ENCODE measurements around the gene PSMC6. TPM values are rescaled to one million over a fixed set of nuclear protein-coding genes. Genes with fewer than 3 reads are reported as not detected.

The PSMC6 gene
- total RNA-seq, result 100 to 1,000 TPM; 118 to 122 TPM

DNA sequence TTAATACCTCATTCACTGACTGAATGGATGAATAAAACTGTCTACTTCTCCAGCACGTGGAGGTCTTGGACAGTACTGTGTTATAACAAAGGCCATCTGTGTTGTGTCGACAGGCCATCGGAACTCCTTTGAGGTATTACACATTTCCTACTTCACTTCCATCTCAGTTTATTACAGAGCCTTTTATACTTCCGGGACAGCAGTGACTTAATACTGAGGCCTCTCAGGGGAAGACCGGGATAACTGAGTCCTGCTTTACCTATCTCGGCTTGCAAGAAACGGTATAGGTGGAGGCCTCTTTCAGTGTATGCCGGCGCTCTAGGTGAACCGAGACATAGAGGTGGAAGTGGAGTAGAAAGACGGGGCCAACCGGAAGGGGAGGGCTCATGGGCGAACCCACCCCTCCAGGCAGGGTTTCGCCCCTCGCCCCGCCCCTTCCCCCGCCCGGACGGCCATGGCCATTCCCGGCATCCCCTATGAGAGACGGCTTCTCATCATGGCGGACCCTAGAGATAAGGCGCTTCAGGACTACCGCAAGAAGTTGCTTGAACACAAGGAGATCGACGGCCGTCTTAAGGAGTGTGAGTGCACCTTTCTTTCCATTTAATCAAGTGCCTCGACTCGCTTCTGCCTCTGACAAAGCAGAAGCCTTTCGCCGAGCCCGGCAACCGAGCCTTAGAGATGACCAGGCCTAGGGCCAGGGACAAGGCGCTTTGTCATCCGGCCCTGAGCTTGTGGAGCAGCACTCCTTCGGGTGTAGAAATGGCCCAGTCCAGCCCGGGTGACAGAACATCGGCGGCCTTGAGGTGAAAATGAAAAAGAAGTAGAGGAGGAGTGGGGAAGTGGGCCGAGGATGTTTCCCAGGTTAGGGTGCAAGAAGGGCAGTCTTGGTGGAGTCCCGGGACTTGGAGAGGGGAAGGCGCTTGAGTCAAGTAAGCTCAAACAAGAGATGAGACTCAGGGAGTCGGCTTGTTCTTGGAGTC is at the start of gene PSMC6:
Gene PSMC6, plus strand, starts transcription at position 477 of the 983 bp plus-strand sequence. Its CDS starts 20 bp downstream, at position 497.
- ChIA-PET POLR2A (interaction anchor here (1.0 to 1.3 kb wide), 2 partner anchors 11 to 23 kb away, joined by 4 to 7 read pairs; partner anchors contain the start of genes ERO1A and STYX), CTCF (no interaction called here)

DNA sequence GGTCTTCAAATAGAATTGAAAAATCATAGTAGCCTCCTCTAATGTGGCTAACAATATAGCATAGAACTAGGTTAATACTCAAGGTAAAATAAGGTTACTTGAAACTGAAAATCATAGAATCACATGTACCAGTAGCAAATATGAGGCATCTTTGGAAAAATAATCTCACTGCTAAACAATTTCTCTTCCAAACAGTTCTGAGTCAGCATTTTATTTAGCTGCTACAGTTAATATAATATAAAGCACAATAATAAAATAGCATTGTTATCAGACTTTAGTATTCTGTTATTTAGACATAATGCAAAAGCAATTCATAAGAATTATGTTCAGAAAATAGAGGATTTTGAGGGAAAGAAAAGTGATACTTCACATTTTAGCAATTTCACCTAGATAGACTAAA is 46.7 kb upstream of the PSMC6 start:
- CTCF ChIA-PET, result no interaction called here
- POLR2A ChIA-PET, result interaction anchor here (0.6 kb wide), 1 partner anchor 14 kb away, joined by 3 read pairs; no protein-coding TSS in a partner anchor

DNA sequence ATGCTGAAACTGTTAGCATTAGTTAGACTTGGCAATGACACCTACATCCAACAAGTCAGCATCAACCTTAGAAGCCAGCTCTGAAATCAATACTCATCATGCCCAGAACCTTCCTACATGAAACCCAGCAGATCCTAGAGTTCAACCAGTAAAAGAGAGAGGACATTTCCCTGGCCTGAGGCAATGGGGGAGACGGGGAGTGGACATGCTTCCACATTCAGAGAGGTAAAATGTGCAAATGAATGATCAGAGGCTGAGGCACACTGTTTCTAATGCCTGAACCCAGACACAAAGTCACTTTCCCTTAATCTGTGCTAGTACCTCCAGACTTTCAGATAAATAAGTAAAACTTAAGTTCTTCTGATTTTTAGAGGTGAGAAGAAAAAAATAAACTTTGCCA is 46.2 kb upstream of the PSMC6 start:
- POLR2A ChIA-PET, result interaction anchor here (0.6 kb wide), 1 partner anchor 15 kb away, joined by 3 read pairs; no protein-coding TSS in a partner anchor
- CTCF ChIA-PET, result no interaction called here

DNA sequence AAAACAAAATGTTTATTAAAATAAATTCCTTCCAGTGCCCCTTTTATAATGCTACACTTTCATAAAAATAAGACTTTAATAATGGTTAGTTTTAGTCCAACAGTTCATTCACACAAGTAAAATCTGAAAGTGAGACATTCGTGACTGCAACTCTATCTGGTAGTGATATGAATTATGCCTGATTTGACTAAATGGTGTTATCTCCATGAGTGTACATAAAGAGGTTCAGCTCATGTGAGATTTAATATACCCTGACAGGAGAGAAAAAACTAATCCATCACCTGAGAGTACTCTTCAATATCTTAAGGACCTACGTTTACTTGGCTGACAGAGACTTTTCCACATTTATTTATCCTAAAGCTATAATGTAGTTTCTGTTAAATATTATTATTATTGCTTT is 45.7 kb upstream of the PSMC6 start:
- ChIA-PET CTCF (no interaction called here), POLR2A (no interaction called here)

DNA sequence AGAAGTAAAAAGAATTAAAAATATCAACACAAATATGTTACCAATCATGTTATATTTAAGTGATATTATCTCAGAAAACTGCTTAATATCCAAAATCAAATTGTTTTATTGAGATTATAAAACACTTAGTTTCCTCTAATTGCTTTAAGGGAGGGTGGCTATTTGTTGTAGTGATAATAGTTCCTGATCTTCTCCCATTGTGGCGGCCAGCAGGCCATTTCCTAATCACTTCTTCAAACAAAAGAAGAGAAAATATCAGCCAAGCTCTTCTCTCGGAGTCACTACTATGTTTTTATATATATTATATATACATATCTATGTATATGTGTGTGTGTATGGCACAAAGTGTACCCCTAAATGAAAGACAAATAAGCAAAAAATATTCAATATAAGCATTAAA is 43.1 kb upstream of the PSMC6 start:
- POLR2A ChIA-PET, result no interaction called here
- CTCF ChIA-PET, result no interaction called here

DNA sequence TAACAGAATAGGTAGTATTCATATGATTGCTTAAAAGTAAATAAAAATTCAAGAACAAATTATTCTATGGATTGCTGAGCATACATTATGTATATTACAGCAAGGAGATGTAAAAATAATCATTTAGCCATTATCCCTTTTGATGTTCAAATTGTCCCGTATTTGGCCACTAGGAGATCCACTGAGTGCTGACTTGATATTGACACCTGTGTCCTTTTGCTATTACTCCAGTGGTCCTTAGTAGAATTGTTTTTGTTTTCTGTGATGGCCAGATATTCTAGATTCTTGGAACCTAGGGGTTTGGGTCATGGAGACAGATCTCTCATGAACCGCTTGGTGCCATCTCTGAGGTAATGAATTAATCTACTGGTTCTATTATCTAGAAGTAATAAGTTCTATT is 28.4 kb upstream of the PSMC6 start:
- ChIA-PET POLR2A (no interaction called here), CTCF (no interaction called here)

DNA sequence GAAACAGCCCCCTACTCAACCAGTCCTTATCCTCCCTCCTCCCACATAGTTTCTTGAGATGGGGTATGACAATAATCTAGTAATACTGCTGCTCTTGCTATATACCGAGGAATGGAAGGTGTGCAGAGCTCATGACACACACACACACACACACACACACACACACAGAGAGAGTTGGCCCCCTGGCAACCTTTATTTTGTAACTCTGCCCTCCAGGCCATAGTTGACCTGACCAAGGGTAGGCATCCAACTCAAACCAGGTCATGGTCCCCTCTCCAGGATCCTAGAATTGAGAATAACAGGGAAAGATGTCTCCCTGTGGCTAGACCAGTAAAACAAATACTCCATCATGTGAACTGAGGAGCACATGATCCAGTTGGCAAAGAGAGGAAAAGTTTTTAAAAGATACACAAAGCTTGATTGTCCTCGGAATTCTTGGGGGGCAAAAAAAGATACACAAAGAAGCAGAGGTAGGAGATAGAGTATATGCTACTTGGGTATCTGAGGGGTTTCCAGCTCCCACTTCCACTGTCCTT is 22.9 kb upstream of the PSMC6 start:
- ChIA-PET CTCF (interaction anchor here (0.6 kb wide), 1 partner anchor 242 kb away, joined by 3 read pairs; no protein-coding TSS in a partner anchor), POLR2A (no interaction called here)

DNA sequence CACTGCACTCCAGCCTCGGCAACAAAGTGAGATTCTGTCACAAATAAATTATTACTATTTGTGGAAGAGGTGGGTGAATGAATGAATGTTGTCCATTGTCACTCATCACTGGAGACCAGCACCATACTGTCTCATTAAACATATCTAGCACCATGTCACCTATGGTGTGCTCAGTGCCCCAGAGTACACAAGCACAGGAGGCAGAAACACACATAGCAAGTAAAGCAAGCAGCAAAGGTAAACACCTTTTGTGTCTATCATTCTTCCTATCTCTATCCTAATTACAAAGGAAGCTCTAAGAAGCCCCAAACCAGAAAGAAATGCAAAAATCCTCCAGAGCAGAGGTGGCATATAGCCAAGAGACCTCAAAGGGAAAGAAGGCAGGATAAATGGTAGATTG is 20.8 kb upstream of the PSMC6 start:
- POLR2A ChIA-PET, result no interaction called here
- CTCF ChIA-PET, result interaction anchor here (1.2 kb wide), 1 partner anchor 14 kb away, joined by 3 read pairs; no protein-coding TSS in a partner anchor

DNA sequence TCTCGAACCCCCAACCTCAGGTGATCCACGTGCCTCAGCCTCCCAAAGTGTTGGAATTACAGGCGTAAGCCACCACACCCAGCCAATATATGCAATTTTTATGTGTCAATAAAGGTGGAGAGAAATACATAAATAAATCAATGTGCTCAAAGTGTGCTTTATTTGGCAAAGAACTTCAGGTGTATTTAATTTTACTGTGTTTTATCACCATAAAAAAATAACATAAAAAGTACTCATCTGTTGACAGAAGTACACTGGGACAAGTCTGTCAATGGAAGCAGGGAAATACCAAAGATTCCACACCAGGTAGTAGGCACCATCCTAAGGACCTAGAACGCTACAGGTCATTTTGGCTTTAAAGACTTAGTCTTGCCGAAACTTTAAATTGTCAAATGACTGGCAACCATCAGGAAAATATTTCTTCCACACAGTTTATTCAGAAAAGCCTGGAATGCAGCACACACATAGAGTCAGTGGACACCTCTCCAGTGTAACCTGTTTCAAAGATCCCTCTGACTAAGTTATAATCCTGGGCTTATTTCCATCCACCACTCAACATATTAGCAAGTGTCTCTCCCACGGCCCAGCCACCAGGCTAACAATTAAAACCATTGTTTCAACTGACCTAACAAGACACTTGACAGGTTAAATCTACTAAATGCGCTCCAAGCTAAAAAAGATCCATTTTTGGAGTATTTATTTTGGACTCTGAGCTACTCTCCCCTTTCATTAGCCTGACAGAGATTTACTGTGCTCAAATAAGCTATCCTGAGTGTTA is 15.8 kb upstream of the PSMC6 start:
- ChIA-PET POLR2A (no interaction called here), CTCF (no interaction called here)

DNA sequence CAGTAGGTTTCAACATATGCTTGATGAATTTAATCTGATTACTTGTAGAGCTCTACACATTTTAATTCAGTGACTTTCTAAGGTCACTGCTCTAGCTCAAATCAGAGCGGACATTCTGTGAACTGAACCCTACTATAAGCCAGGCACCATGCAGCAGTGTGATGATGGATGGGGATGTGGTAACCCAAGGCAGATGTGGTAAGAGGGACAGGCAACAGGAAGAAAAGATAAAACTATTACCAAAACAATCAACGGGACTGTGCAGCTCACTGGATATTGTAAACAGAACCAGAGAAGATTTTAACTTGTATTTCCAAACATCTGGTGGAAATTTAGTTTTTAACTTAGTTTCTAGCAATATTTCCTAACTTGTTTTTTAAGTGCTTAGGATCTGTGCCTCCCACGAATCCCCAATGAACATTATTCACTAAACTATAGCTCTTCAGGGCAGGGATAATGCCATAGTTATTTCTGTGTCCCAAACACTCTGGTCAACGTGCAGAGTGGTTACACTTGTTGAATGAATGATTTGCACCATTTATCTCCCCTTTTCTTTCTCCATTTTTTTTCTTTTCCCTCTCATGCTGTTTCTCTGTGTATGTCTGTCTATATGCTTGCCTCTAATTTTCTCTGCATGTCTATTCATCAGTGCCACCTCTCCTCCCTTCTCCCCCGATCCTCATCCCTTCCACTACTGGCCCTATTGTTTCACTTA is 14.6 kb upstream of the PSMC6 start:
- CTCF ChIA-PET, result interaction anchor here (0.6 kb wide), 1 partner anchor 388 kb away, joined by 3 read pairs; no protein-coding TSS in a partner anchor
- POLR2A ChIA-PET, result no interaction called here

DNA sequence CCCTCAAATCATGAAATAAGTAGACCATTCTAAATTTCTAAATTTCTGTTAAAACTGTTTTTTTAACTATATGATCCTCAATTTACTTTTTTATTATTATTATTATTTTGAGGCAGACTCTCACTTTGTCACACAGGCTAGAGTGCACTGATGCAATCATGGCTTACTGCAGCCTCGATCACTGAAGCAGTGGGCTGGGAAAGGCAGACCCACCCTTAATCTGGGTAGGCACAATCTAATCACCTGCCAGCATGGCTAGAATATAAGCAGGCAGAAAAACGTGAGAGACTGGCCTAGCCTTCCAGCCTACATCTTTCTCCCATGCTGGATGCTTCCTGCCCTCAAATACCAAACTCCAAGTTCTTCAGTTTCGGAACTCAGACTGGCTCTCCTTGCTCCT is 14.0 kb upstream of the PSMC6 start:
- ChIA-PET CTCF (no interaction called here), POLR2A (no interaction called here)

DNA sequence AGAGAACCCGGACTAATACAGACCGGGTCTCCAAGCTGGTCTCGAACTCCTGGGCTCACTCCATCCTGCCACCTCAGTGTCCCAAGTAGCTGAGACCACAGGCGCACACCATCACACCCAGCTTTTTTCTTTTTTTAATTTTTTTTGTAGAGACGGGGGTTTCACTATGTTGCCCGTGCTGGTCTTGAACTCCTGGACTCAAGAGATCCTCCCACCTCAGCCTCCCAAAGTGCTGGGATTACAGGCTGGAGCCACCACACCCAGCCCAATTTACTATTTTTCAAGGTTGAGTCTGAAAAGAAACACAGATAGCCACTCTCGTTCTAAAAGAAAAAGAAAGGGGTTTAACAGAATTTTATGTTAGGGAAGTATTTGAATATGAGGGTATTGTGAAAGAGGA is 13.5 kb upstream of the PSMC6 start:
- ChIA-PET CTCF (no interaction called here), POLR2A (no interaction called here)

DNA sequence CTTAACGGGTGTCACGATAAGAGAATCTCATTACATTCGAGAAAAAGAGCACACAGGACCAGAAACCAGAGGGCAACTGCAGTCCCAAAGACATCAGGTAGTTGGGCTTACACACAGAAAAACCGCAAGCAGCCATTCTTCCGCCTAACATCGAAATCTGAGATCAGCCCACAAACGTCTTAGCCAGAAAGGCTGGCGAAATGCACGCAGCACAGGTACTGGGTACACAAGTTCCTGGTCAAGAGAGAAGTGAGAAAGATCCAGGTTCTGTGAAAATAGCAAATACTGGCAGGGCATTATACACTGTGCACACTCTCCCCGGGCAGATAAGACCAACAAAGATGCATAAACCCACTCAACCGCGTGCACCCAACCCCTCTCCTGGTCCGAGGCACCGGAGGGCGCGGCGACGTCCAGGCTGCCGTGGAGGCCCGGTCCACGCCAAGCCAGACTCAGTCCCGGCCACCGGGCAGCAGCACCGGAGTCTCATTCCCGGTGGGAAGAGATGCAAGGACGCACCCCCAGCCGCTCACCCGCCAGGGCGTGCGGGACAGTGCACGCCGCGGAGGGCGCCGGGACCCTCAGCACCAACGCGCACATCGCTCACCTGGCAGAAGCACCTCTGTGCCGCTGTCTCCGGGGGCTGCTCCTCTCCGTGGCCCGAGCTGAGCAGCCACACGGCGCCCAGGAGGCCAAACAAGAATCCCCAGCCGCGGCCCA is 12.1 kb upstream of the PSMC6 start:
- CTCF ChIA-PET, result no interaction called here

DNA sequence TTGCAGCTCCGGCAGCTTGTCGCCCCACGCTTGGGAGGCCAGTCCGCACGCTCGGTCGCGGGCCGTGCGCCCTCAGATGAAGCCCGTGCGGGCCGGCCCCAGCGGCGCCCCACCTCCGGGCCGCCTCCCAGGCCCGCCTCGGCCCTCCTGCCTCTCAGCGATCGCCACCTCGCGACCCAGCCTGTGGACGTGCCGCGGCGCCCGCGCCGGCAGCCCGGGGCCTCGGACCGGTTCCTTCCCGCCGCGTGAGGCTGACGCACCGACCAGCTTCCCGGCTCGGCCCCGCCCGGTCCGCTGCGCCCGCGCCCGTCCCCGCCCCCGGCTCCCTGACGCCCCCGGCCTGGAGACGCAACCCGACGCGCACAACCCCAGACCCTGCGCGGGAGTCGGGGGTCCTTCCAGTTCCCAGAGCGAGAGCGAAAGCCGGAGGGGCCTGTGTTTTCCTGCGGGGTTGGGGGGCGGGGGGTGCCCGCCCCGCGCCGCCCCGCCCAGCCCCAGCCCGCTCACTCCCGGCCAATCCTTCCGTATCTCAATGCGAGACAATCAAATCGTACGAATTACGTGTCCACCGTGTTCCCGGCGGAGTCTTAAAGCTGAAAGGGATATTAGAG is 11.4 kb upstream of the PSMC6 start, which contains the start of gene ERO1A:
Gene ERO1A, minus strand, starts transcription at position 78 of the 611 bp plus-strand sequence. Its CDS starts 77 bp downstream, at position 1.
- ChIA-PET POLR2A (interaction anchor here (0.6 to 1.6 kb wide), 8 partner anchors 9 to 1790 kb away, joined by 3 to 9 read pairs (median 4); partner anchors contain the start of genes GPR137C, PSMC6, STYX and TXNDC16), CTCF (no interaction called here)

More for the DNA sequence above, 12.1 kb upstream of the PSMC6 start:
- POLR2A ChIA-PET, result interaction anchor here (0.6 to 1.6 kb wide), 7 partner anchors 10 to 1791 kb away, joined by 3 to 9 read pairs (median 3); partner anchors contain the start of genes GPR137C, PSMC6, STYX and TXNDC16

DNA sequence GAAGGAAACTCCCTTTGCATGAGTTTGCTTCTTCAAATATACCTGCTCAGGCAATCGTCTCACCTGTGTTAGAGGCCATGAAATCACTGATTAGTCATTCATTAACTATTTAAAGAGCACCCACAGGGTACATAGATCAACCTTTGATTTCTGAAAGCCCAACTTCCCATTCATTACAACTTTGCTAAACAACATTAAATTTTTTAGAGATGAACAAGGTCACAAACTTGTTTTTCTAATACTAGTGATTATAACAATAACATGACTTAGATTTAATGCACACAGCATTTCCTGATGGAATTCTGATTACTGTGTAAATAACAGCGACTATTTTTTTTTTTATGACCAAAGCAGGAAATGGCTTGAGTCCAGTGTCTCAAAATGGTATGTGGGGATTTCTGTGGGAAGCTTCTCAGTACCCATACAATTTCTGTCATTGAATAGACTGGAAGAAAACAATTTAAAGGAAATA is 6.3 kb upstream of the PSMC6 start:
- ChIA-PET CTCF (interaction anchor here (0.7 kb wide), 1 partner anchor 62 kb away, joined by 3 read pairs; no protein-coding TSS in a partner anchor), POLR2A (interaction anchor here (0.5 kb wide), 1 partner anchor 28 kb away, joined by 8 read pairs; no protein-coding TSS in a partner anchor)

DNA sequence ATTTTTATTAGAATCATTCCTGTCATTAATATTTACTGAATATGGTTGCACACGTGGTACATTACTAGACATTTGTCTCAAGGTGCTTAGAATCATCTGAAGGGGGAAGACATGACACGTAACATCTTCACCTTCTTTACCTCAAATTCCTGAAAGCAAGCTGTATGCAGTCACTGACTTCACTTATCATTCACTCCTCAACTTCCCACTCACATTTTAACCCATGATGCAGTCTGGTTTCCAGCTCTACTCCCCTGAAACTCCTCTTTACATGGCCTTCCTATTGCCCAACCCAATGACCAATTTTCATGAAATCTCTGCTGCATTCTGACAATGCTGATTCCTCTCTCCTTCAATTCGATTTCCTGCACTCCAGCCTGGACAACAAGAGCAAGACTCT is 5.8 kb upstream of the PSMC6 start:
- ChIA-PET POLR2A (interaction anchor here (0.5 kb wide), 1 partner anchor 29 kb away, joined by 8 read pairs; no protein-coding TSS in a partner anchor), CTCF (interaction anchor here (0.7 kb wide), 1 partner anchor 61 kb away, joined by 3 read pairs; no protein-coding TSS in a partner anchor)

DNA sequence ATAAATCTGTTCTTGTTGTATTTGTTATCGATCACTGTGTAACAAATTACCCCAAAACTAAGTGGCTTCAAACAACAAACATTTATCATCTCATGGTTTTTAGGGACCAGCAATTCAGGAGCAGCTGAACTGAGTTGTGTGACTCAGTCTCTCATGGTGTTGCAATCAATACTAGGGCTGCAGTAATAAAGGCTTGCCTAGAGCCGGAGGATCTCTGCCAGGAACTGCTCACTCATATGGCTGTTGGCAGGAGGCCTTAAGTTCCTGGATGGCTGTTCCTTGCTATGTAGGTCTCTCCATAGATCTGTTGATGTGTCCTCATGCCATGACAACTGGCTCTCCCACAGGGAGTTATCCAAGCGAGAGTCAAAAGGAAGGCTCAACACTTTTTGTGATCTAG is 3.8 kb upstream of the PSMC6 start:
- POLR2A ChIA-PET, result no interaction called here
- CTCF ChIA-PET, result no interaction called here

DNA sequence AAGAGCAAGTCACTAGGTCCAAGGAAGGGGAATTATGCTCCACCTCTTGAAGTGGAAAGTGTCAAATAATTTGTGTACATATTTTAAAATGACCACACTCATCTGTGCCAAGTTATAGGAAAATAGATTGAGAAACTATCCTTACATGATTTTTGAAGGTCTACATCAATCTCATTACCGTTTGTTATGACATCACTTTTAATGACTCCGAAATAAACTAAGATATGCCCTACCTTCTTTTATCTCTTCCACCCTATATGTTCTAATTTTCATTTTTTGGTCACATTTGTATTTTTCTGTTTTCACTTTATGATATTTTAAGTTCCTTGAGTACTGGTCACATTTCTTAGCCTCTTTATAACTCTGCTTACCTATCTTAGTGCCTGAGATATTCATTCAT is 3.3 kb upstream of the PSMC6 start:
- POLR2A ChIA-PET, result no interaction called here
- CTCF ChIA-PET, result no interaction called here
